Activated naive CD8-positive, alpha-beta T cell treated with anti-CD3 and anti-CD28 coated beads, Interleukin-2, amount 10 ng/mL, durations not matched to agents 7 days and 5 days (primary cell): ENCODE results near the gene MET. TPM values are rescaled to one million over a fixed set of nuclear protein-coding genes. Genes with fewer than 3 reads are reported as not detected.
A peak's percentile ranks its signal among the peaks of the same experiment; 100 is the strongest.

Experiments
- ATAC-seq: fragments of 150-1000 bp; cut with Tn5 transposase; one replicate; pipeline ENCODE4 v1.10.0; 2021; ENCODE audit warnings: low read depth, moderate library complexity
- POLR2A ChIA-PET: fragments of 350-600 bp; sonication (Branson Sonifier 250); formaldehyde crosslinking; loops from one replicate; lab custom pipeline; 2021; ENCODE audit warnings: antibody characterized with exemption; lab: Charles Lee
- DNase-seq: peaks from one replicate; pipeline ENCODE4 v3.0.0; 2021
- H3K27ac Mint-ChIP-seq: one replicate; pipeline ENCODE4 v1.8.0; 2022; ENCODE audit warnings: mild to moderate bottlenecking, mixed read lengths
- H3K27me3 Mint-ChIP-seq: one replicate; pipeline ENCODE4 v1.8.0; 2022; ENCODE audit warnings: mild to moderate bottlenecking, moderate library complexity, mixed read lengths
- H3K36me3 Mint-ChIP-seq: one replicate; pipeline ENCODE4 v1.8.0; 2021; ENCODE audit warnings: mild to moderate bottlenecking, mixed read lengths
- H3K4me1 Mint-ChIP-seq: one replicate; pipeline ENCODE4 v1.8.0; 2021; ENCODE audit warnings: mixed read lengths
- H3K4me3 Mint-ChIP-seq: one replicate; pipeline ENCODE4 v1.8.0; 2022; ENCODE audit warnings: mild to moderate bottlenecking, moderate library complexity, mixed read lengths
- H3K9me3 Mint-ChIP-seq: one replicate; pipeline ENCODE4 v1.8.0; 2021; ENCODE audit warnings: mixed read lengths
- total RNA-seq, 2 experiments: library from RNA; stranded (reverse); gene quantifications; one replicate each; pipeline ENCODE4 v1.2.3, GENCODE V29; 2021

MET gene
- total RNA-seq, 2 experiments from 2014 or later = not detected

DNA sequence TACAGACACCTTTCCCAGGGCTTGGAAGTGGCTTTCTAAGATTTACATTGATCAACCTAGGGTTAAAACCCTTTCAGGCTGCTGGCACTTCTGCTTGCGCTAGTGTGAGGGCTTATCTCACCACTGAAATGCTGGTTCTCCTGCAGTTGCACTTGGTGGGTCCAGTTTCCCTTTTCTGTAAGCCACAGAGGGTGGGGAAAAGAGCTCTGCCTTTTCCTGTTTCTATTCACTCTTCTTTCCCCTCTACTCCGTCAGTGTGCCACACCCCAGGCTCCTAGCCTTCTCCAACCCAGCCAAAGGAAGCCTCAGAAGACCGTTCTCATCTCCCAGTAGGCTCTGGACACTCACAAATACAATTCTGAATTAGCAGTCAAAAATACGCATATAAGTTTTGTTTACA, 171.4 kb downstream of the MET start:
- H3K27ac Mint-ChIP-seq = no peak overlapping the region
- peak overlapping the region; percentile 66 for H3K4me3 Mint-ChIP-seq
- DNase-seq (no peak), ATAC-seq (peak; percentile 26)
- POLR2A ChIA-PET = no interaction called here
- H3K9me3 Mint-ChIP-seq = no peaks in the 10 kb centered on the region
- H3K36me3 Mint-ChIP-seq = no peaks in the 10 kb centered on the region
- H3K4me1 Mint-ChIP-seq = peaks cover 9% of the 10 kb centered on the region
- H3K27me3 Mint-ChIP-seq = peaks cover 20% of the 10 kb centered on the region

Other genes with a start within 250 kb of the MET start
- not detected for gene CAV2, start 172.5 kb upstream of the MET start, total RNA-seq
- gene CAV1, start 147.2 kb upstream of the MET start, total RNA-seq = under 1 TPM in 1 of 2 experiments, not detected in 1; 0.23 TPM
- gene CAPZA2, start 190.4 kb downstream of the MET start, total RNA-seq = 100 to 1,000 TPM; 131 to 135 TPM